GM20000 (cell line): ENCODE measurements around the gene NRDE2.

Experiments
- DNase-seq: peaks from one replicate; pipeline ENCODE4 v3.0.0; 2012; ENCODE audit warnings: low spot score
- CTCF ChIP-seq: IDR thresholded peaks from 2 replicates; pipeline ENCODE4 v1.5.1; 2012; ENCODE audit warnings: mild to moderate bottlenecking, control low read depth; ENCODE audit errors: extremely low read depth, missing control alignments

Gene NRDE2

DNA sequence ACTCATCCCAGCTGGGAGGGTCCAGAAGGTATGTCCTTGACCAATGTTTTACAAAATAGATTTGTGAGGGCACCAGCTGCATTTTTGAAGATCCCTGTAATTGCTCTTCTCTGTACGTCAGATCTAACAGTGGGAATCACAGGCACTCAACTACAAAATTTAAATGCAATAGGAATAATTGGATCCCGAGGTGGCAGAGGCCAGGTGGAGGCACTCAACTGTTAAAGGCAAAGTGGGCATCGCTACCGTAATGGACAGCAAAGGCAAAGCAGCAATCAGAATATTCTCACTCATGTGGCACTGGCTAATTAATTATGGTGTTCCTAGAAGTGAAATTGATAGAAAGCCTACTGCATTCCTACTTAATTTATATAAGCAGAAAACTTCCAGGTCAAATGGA, 103.3 kb downstream of the NRDE2 start:
- no peak for DNase-seq
- no peak for TF ChIP-seq CTCF
